ENCODE data around the gene GRIK2.

- TF ChIP-seq CTCF (IDR thresholded peaks at IDR 0.05), result no peak
- no peak for TF ChIP-seq ZFX (IDR thresholded peaks at IDR 0.05; ENCODE audit: borderline replicate concordance)
Measured at GRCh38 chr6:102051001-102051400, 657.5 kb downstream of the GRIK2 start.
